Kidney epithelial cell (primary cell): Measurements from ENCODE around the gene SYP. TPM values are rescaled to one million over a fixed set of nuclear protein-coding genes. Genes with fewer than 3 reads are reported as not detected.

Experiments
- DNase-seq: peaks from one replicate; pipeline ENCODE4 v3.0.0-alpha.2; 2010; ENCODE audit warnings: low read depth
- H3K27me3 ChIP-seq: 2 replicates; pipeline ENCODE4 v1.6.0; 2011; ENCODE audit warnings: low read length; ENCODE audit not compliant: control insufficient read depth, insufficient read depth
- H3K36me3 ChIP-seq: 2 replicates; pipeline ENCODE4 v1.5.1; 2011; ENCODE audit warnings: low read length; ENCODE audit not compliant: control insufficient read depth, insufficient read depth
- H3K4me3 ChIP-seq: 2 replicates; pipeline ENCODE4 v1.5.1; 2011; ENCODE audit warnings: low read depth, mild to moderate bottlenecking, control low read depth, low read length
- CTCF ChIP-seq: IDR thresholded peaks from 2 replicates; pipeline ENCODE4 v1.5.1; 2011; ENCODE audit warnings: mild to moderate bottlenecking, moderate library complexity, low read length, control low read depth, inconsistent platforms; ENCODE audit not compliant: insufficient read depth, poor library complexity, severe bottlenecking
- total RNA-seq: library from RNA; depleted of rRNA; stranded (reverse); fragments of >200 nt; gene quantifications from 2 replicates; pipeline ENCODE4 v1.2.3, GENCODE V29; 2015

SYP gene
- total RNA-seq, 1 donor from 2014 or later = 1.0 TPM

DNA sequence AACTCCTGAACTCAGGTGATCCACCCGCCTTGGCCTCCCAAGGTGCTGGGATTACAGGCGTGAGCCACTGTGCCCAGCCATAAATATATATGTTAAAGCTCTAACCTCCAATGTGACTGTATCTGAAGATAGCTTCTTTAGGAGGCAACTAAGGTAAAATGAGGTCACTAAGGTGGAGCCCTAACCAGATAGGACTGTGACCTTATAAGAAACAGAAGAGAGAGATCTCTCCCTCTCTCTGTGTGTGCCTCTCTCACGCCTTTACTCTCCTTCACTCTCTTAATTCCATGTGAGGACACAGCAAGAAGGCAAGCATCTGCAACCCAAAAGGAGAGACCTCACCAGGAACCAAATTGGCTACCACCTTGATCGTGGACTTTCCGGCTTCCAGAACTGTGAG lies 38.4 kb downstream of the SYP start:
- TF ChIP-seq CTCF = no peak
- H3K27me3 ChIP-seq = no peaks in the 10 kb centered on the region
- no peak for DNase-seq
- no peaks in the 10 kb centered on the region for H3K36me3 ChIP-seq
- H3K4me3 ChIP-seq = no peak overlapping the region

GRCh38 chrX:49160908-49161307 lies 39.1 kb downstream of the SYP start:
- DNase-seq = no peak
- TF ChIP-seq CTCF = no peak
- Histone ChIP-seq H3K36me3 (no peaks in the 10 kb centered on the region), H3K27me3 (no peaks in the 10 kb centered on the region), H3K4me3 (no peak overlapping the region)

GRCh38 chrX:49157194-49157593 lies 42.8 kb downstream of the SYP start:
- Histone ChIP-seq H3K36me3 (no peaks in the 10 kb centered on the region), H3K4me3 (no peak overlapping the region), H3K27me3 (no peaks in the 10 kb centered on the region)
- DNase-seq = no peak
- no peak for TF ChIP-seq CTCF

- Histone ChIP-seq H3K27me3 (no peaks in the 10 kb centered on the region), H3K36me3 (no peaks in the 10 kb centered on the region), H3K4me3 (peak overlapping the region; percentile 55)
- no peak for DNase-seq
- TF ChIP-seq CTCF = peak; percentile 20
These were observed 43.8 kb downstream of the SYP start for GRCh38 chrX:49155900-49156837.

GRCh38 chrX:49155243-49155899 lies 44.6 kb downstream of the SYP start:
- Histone ChIP-seq H3K27me3 (no peaks in the 10 kb centered on the region), H3K36me3 (no peaks in the 10 kb centered on the region), H3K4me3 (peak overlapping the region; percentile 55)
- no peak for DNase-seq
- no peak for TF ChIP-seq CTCF
